Osteocyte (in vitro differentiated cells): Measurements from ENCODE around the gene POT1. TPM values are rescaled to one million over a fixed set of nuclear protein-coding genes. Genes with fewer than 3 reads are reported as not detected.

Experiments used
- DNase-seq: peaks from one replicate; pipeline ENCODE4 v3.0.0; 2021; ENCODE audit warnings: mixed read lengths; ENCODE audit not compliant: unreplicated experiment; ENCODE audit errors: extremely low spot score
- H3K27ac Mint-ChIP-seq: one replicate; pipeline ENCODE4 v1.8.0; 2021; ENCODE audit warnings: mild to moderate bottlenecking, mixed read lengths; ENCODE audit not compliant: unreplicated experiment
- H3K27me3 Mint-ChIP-seq: one replicate; pipeline ENCODE4 v1.8.0; 2021; ENCODE audit warnings: mixed read lengths; ENCODE audit not compliant: unreplicated experiment
- H3K36me3 Mint-ChIP-seq: one replicate; pipeline ENCODE4 v1.8.0; 2021; ENCODE audit warnings: mixed read lengths; ENCODE audit not compliant: unreplicated experiment
- H3K4me1 Mint-ChIP-seq: one replicate; pipeline ENCODE4 v1.8.0; 2021; ENCODE audit warnings: mixed read lengths; ENCODE audit not compliant: unreplicated experiment
- H3K4me3 Mint-ChIP-seq: one replicate; pipeline ENCODE4 v1.8.0; 2021; ENCODE audit warnings: mild to moderate bottlenecking, moderate library complexity, mixed read lengths; ENCODE audit not compliant: unreplicated experiment
- H3K9me3 Mint-ChIP-seq: one replicate; pipeline ENCODE4 v1.8.0; 2021; ENCODE audit warnings: mixed read lengths; ENCODE audit not compliant: unreplicated experiment
- total RNA-seq: library from RNA; stranded (reverse); gene quantifications from 2 replicates; pipeline ENCODE4 v1.2.1, GENCODE V29; 2021
- TF ChIP-seq, protein P1 (sequence below): fragments of 200-600 bp; sonication (generic); IDR thresholded peaks from 2 replicates; pipeline ENCODE4 v1.5.0; 2021; ENCODE audit warnings: antibody characterized with exemption, mild to moderate bottlenecking, moderate library complexity

Gene POT1
- total RNA-seq, 1 donor from 2014 or later: 19.7 TPM

DNA sequence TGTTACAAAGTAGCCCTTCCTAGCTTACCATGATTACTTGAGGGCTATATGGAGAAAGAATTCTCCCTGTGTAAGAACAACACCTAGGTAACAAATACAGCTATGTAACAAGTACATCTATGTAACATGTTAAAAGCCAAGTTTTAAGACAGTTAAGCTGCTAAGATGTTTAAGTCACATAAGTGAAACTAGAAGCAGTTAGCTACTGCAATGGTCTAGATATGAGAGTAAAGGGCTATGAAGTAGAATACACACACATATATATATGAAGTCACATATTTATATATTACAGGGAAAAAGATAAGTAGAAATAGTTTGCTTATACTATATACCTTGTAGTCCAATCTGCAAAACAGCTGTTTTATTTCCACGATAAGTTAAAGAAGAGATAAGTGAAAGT lies 14.4 kb downstream of the POT1 start:
- TF ChIP-seq, protein P1, sequence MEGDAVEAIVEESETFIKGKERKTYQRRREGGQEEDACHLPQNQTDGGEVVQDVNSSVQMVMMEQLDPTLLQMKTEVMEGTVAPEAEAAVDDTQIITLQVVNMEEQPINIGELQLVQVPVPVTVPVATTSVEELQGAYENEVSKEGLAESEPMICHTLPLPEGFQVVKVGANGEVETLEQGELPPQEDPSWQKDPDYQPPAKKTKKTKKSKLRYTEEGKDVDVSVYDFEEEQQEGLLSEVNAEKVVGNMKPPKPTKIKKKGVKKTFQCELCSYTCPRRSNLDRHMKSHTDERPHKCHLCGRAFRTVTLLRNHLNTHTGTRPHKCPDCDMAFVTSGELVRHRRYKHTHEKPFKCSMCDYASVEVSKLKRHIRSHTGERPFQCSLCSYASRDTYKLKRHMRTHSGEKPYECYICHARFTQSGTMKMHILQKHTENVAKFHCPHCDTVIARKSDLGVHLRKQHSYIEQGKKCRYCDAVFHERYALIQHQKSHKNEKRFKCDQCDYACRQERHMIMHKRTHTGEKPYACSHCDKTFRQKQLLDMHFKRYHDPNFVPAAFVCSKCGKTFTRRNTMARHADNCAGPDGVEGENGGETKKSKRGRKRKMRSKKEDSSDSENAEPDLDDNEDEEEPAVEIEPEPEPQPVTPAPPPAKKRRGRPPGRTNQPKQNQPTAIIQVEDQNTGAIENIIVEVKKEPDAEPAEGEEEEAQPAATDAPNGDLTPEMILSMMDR: no peak
- Mint-ChIP-seq H3K4me3 (no peak overlapping the region), H3K36me3 (peaks cover 17% of the 10 kb centered on the region), H3K27ac (no peak overlapping the region), H3K4me1 (no peaks in the 10 kb centered on the region), H3K27me3 (no peaks in the 10 kb centered on the region), H3K9me3 (no peaks in the 10 kb centered on the region)
- no peak for DNase-seq

DNA sequence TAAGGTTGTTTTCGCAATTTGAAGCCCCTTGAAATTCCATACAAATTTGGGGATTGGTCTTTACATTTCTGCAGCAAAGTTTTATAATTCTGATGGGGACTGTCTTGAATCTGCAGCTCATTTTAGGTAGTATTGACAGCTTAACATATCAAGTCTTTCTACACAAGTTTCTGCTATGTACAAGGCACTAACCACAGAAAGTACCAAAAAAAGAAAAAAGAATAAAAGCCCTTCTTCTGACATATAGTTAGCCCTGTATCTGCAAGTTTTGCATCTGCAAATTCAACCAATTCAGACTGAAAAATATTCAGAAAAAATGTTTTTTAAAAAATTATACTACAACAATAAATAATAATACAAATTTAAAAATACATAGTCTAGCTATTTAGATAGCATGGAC lies 15.3 kb downstream of the POT1 start:
- TF ChIP-seq, protein P1: no peak
- no peaks in the 10 kb centered on the region for H3K9me3 Mint-ChIP-seq
- no peak overlapping the region for H3K27ac Mint-ChIP-seq
- H3K4me3 Mint-ChIP-seq: no peak overlapping the region
- DNase-seq: no peak
- no peaks in the 10 kb centered on the region for H3K27me3 Mint-ChIP-seq
- H3K36me3 Mint-ChIP-seq: peaks cover 16% of the 10 kb centered on the region
- H3K4me1 Mint-ChIP-seq: no peaks in the 10 kb centered on the region

DNA sequence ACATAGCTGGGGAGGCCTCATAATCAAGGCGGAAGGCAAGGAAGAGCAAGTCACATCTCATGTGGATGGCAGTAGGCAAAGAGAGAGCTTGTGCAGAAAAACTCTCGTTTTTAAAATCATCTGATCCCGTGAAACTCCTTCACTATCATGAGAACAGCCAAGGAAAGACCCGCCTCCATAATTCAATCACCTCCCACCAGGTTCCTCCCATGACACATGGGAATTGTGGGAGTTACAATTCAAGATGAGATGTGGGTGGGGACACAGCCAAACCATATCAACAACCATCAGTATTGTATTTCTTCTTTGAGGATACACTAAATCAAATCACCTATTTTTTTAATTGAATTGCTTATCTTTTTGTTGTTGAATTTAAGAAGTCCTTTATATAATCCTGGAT lies 16.7 kb downstream of the POT1 start:
- Mint-ChIP-seq H3K9me3 (no peaks in the 10 kb centered on the region), H3K27ac (no peak overlapping the region), H3K4me3 (no peak overlapping the region), H3K27me3 (no peaks in the 10 kb centered on the region), H3K4me1 (no peaks in the 10 kb centered on the region), H3K36me3 (peaks cover 14% of the 10 kb centered on the region)
- no peak for DNase-seq
- TF ChIP-seq, protein P1: no peak

DNA sequence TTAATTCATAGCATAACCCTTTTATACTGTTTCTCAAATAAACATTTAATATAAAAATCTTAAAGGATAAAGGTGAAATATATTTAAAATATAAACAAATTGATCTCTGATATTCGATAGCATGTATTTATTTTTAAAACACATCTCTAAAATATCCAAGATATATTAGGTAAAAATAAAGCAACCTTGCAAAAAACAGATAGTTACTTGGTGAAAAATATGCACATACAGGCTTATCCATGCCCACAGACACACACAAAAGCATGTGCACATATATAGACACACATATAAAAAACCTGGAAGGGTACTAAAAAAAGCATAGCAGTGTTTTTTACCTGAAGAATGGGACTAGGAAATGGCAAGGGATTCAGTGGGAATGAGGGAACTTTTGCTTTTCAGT lies 19.8 kb downstream of the POT1 start:
- Mint-ChIP-seq H3K27ac (no peak overlapping the region), H3K9me3 (peaks cover 6% of the 10 kb centered on the region), H3K4me1 (no peaks in the 10 kb centered on the region), H3K36me3 (peaks cover 16% of the 10 kb centered on the region), H3K27me3 (no peaks in the 10 kb centered on the region), H3K4me3 (no peak overlapping the region)
- TF ChIP-seq, protein P1: no peak
- DNase-seq: no peak

DNA sequence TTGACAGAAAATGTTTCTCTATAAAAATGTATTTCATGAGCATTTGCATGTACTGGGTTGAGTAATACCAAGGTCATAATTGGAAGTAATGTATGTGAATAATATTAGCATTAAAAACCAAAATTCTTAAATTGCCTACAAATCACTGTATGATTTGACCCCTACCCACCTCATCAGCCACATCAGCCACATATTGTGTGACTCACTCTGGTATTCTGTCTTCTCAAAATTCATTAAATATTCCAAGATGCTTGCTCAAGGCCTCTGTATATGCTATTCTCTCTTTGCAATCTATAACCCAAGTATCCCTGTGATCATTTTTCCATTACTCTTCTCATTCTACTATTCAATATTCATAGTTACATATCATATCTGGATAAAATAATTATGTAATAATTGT lies 21.4 kb downstream of the POT1 start:
- Mint-ChIP-seq H3K9me3 (peaks cover 10% of the 10 kb centered on the region), H3K4me1 (no peaks in the 10 kb centered on the region), H3K27ac (no peak overlapping the region), H3K4me3 (no peak overlapping the region), H3K36me3 (peaks cover 17% of the 10 kb centered on the region), H3K27me3 (no peaks in the 10 kb centered on the region)
- no peak for DNase-seq
- TF ChIP-seq, protein P1: no peak
